Measurements from ENCODE around the gene PCBD1.

PCBD1 gene

DNA sequence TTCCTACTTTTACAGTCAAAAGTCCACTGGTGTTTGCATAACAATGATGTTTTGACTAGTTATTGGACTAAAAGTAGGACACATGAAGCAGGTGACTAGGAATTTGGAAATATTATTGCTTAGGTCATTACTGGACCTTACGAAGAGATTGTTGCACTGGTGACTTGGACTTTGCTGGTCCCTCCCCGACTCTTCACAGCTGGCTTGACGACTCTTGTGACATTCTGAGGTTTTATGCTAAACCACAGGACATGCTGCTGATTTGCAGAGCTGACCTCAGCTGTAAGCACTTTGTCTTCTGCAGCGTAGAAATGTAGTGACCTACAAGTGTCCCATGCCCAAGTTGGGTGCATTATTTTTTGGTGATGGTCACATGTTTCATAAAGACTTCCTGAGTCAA, 21.9 kb downstream of the PCBD1 start:
- TF ChIP-seq, protein P1, sequence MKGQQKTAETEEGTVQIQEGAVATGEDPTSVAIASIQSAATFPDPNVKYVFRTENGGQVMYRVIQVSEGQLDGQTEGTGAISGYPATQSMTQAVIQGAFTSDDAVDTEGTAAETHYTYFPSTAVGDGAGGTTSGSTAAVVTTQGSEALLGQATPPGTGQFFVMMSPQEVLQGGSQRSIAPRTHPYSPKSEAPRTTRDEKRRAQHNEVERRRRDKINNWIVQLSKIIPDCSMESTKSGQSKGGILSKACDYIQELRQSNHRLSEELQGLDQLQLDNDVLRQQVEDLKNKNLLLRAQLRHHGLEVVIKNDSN (IDR thresholded peaks at IDR 0.05): no peak
- no peak for TF ChIP-seq FOXM1 (IDR thresholded peaks at IDR 0.05; ENCODE audit: borderline replicate concordance, low read depth)
- TF ChIP-seq, protein P2, sequence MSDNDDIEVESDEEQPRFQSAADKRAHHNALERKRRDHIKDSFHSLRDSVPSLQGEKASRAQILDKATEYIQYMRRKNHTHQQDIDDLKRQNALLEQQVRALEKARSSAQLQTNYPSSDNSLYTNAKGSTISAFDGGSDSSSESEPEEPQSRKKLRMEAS (IDR thresholded peaks at IDR 0.05): no peak
- no peak for TF ChIP-seq TEAD4 (IDR thresholded peaks at IDR 0.05)
- no peak for TF ChIP-seq EGR1 (IDR thresholded peaks at IDR 0.05)
- TF ChIP-seq RAD21 (IDR thresholded peaks at IDR 0.05; ENCODE audit: low read depth): no peak
- no peak for TF ChIP-seq CREB1 (IDR thresholded peaks at IDR 0.05; ENCODE audit: low read depth)
- no peak for TF ChIP-seq TCF12 (IDR thresholded peaks at IDR 0.05; ENCODE audit: low read depth)
- no peak for TF ChIP-seq ZBTB7A (IDR thresholded peaks at IDR 0.05; ENCODE audit: low read depth)
- TF ChIP-seq EP300 (IDR thresholded peaks at IDR 0.05; ENCODE audit: borderline replicate concordance): no peak

DNA sequence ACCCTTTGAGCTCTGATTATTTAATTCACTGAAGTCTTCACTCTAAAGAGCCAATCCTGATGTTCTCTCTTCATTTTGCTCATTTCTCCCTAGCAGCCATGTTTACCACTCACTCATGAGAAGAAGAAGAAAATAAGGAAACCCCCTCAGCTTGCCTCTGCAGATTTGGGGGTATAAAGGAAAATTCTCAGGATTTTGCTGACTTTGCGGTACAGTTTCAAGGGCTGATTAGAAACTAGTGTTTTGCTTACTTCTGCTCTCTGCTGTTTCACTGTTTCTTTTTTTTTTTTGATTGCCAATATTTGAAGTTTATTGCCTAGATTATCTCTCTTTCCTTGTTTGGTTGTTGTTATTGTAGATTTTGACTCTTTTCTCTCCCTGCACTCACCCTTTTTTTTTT, 23.4 kb downstream of the PCBD1 start:
- TF ChIP-seq NFIC (IDR thresholded peaks at IDR 0.05) (no peak), ZBTB7A (IDR thresholded peaks at IDR 0.05; ENCODE audit: low read depth) (no peak), CREB1 (IDR thresholded peaks at IDR 0.05; ENCODE audit: low read depth) (no peak), TEAD4 (IDR thresholded peaks at IDR 0.05) (no peak)
- TF ChIP-seq, protein P1 (IDR thresholded peaks at IDR 0.05): no peak

DNA sequence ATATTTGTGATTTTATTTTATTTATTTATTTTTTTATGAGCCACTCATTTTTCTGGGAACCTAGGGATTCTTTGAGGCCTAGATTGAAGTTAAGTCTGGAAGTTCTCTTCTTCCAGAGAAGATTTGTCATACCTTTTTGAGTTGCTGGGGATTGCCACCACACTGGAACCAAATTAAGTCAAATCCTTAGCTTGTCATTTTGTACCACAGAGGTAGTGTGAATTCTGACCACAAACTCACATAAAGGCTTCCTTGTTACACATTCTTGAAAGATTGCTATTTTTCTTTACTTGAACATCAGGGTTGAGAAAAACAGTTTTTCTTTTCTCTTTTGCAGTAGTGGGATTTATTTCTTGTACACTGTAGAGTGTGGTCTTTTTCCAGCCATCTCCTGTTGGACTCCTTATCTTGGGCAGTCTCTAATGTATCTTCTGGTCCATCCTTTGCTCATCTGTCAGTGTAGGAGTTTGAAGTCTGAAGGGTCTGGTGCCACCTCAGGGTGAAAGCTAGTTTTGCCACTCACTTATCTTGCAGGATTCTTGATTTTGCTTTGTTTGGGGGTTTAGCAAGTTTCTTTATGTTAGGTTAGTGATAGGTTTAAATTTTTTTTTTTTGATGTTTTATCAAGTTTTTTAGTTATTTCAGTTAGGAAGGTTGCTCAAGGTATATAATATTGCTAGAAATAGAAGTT, 24.8 kb downstream of the PCBD1 start:
- TF ChIP-seq, protein P1 (IDR thresholded peaks at IDR 0.05): no peak
- TF ChIP-seq YY1 (IDR thresholded peaks at IDR 0.05; ENCODE audit: low read depth) (no peak), TCF12 (IDR thresholded peaks at IDR 0.05; ENCODE audit: low read depth) (no peak), RAD21 (IDR thresholded peaks at IDR 0.05; ENCODE audit: low read depth) (no peak), TAF1 (IDR thresholded peaks at IDR 0.05; ENCODE audit: low read depth) (no peak), NFIC (IDR thresholded peaks at IDR 0.05) (no peak), CEBPB (IDR thresholded peaks at IDR 0.05) (no peak), CREB1 (IDR thresholded peaks at IDR 0.05; ENCODE audit: low read depth) (no peak), EP300 (IDR thresholded peaks at IDR 0.05; ENCODE audit: borderline replicate concordance) (no peak), FOXM1 (IDR thresholded peaks at IDR 0.05; ENCODE audit: borderline replicate concordance, low read depth) (no peak), TEAD4 (IDR thresholded peaks at IDR 0.05) (no peak)
- TF ChIP-seq, protein P2 (IDR thresholded peaks at IDR 0.05): no peak
- TF ChIP-seq, protein P3, sequence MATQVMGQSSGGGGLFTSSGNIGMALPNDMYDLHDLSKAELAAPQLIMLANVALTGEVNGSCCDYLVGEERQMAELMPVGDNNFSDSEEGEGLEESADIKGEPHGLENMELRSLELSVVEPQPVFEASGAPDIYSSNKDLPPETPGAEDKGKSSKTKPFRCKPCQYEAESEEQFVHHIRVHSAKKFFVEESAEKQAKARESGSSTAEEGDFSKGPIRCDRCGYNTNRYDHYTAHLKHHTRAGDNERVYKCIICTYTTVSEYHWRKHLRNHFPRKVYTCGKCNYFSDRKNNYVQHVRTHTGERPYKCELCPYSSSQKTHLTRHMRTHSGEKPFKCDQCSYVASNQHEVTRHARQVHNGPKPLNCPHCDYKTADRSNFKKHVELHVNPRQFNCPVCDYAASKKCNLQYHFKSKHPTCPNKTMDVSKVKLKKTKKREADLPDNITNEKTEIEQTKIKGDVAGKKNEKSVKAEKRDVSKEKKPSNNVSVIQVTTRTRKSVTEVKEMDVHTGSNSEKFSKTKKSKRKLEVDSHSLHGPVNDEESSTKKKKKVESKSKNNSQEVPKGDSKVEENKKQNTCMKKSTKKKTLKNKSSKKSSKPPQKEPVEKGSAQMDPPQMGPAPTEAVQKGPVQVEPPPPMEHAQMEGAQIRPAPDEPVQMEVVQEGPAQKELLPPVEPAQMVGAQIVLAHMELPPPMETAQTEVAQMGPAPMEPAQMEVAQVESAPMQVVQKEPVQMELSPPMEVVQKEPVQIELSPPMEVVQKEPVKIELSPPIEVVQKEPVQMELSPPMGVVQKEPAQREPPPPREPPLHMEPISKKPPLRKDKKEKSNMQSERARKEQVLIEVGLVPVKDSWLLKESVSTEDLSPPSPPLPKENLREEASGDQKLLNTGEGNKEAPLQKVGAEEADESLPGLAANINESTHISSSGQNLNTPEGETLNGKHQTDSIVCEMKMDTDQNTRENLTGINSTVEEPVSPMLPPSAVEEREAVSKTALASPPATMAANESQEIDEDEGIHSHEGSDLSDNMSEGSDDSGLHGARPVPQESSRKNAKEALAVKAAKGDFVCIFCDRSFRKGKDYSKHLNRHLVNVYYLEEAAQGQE (IDR thresholded peaks at IDR 0.05; ENCODE audit: low read depth): no peak

DNA sequence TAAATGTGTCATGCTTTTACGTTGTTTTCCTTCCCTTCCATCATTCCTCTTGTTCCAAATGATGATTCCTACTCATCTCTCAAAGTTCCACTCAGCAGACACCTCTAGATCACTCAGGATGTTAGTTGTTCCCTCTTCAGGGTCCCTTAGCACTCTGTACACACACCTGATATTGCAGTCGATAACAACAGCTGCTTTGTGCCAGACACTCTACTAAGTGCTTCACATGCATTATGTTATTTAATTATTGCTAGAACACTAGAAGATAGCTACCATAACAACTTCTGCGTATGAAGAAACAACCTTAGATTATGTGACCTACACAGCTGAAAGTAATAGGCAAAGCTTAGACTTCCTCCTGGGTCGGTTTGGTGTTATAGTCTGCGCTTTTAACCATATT, 29.6 kb downstream of the PCBD1 start:
- TF ChIP-seq EP300 (IDR thresholded peaks at IDR 0.05; ENCODE audit: borderline replicate concordance) (no peak), NFIC (IDR thresholded peaks at IDR 0.05) (no peak), CEBPB (IDR thresholded peaks at IDR 0.05) (no peak), YY1 (IDR thresholded peaks at IDR 0.05; ENCODE audit: low read depth) (no peak), TAF1 (IDR thresholded peaks at IDR 0.05; ENCODE audit: low read depth) (no peak), CREB1 (IDR thresholded peaks at IDR 0.05; ENCODE audit: low read depth) (no peak), ZBTB7A (IDR thresholded peaks at IDR 0.05; ENCODE audit: low read depth) (no peak), TCF12 (IDR thresholded peaks at IDR 0.05; ENCODE audit: low read depth) (no peak), EGR1 (IDR thresholded peaks at IDR 0.05) (no peak)
- TF ChIP-seq, protein P2 (IDR thresholded peaks at IDR 0.05): no peak
- TF ChIP-seq, protein P3 (IDR thresholded peaks at IDR 0.05; ENCODE audit: low read depth): no peak

DNA sequence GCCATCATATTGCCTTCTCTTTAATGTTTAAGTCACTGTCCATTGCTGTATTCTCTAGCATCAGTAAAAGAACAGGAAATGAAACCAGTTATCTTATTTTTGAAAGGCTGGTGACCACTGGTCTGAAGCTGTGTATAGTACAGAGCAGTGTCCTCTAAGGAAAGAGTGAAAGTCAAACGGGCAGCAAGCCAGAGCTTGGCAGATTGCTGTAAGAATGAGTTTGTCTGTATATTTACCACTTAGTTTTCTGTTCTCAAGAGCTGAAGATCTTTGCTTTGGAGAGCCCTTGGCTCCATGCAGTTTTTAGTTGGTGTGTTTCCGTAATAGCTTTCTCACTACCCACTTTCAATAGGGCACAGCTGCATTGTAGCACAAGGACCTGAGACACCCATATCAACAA, 31.9 kb downstream of the PCBD1 start:
- TF ChIP-seq EP300 (IDR thresholded peaks at IDR 0.05; ENCODE audit: borderline replicate concordance) (no peak), CREB1 (IDR thresholded peaks at IDR 0.05; ENCODE audit: low read depth) (no peak), TEAD4 (IDR thresholded peaks at IDR 0.05) (no peak), EGR1 (IDR thresholded peaks at IDR 0.05) (no peak), TAF1 (IDR thresholded peaks at IDR 0.05; ENCODE audit: low read depth) (no peak), FOXM1 (IDR thresholded peaks at IDR 0.05; ENCODE audit: borderline replicate concordance, low read depth) (no peak), TCF12 (IDR thresholded peaks at IDR 0.05; ENCODE audit: low read depth) (no peak), ZBTB7A (IDR thresholded peaks at IDR 0.05; ENCODE audit: low read depth) (no peak), RAD21 (IDR thresholded peaks at IDR 0.05; ENCODE audit: low read depth) (no peak), YY1 (IDR thresholded peaks at IDR 0.05; ENCODE audit: low read depth) (no peak), CEBPB (IDR thresholded peaks at IDR 0.05) (no peak)
- TF ChIP-seq, protein P3 (IDR thresholded peaks at IDR 0.05; ENCODE audit: low read depth): no peak
- TF ChIP-seq, protein P2 (IDR thresholded peaks at IDR 0.05): no peak
- TF ChIP-seq, protein P1 (IDR thresholded peaks at IDR 0.05): no peak
